Measurements from ENCODE around the gene PRCD.
"Not testable (repeated sequence)": the region's sequence is repeated elsewhere in the genome, so short reads cannot be mapped to it uniquely, and the experiment has no call there.

PRCD gene

DNA sequence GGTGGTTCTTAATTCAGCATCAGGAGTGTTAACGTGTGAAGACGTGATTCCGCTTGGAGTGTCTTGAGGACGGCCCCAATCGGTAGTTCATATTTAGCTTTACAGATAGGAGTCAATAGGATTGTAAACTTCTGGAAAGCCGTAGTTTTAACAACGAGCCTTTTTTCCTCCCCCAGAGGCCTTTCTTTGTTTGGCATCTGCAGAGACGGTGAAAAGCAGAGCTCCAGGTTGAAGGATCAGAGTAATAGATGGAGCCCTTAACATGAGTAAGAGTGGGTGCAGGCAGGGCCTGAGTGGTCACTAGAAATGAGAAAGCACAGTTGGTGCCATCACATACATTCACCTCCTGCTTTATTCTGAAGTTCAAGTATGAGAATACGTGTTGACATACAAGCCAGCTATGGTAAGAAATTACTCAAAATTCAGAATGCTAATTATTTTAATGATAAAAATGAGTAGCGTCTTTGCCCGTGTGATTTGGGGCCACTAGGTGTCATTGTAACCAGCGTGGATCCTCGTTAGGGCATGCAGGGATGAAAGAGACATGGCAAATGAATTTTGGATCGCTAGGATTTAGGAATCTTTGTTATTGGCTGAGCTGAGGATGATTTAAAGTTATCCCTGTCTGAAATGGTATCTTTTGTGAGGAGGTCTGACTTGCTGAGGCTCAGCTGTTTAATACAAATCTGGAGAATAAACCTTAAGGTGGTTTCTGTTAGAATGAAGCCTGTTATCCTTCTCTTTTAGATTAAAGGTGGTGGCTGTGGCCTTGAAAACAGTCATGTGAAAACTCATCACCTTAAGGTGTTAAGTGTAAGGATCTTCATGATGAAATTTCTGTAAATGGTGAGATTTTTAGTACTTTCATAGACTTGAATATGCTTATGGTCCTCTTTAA lies 18.6 kb downstream of the PRCD start:
- DNase-seq = no peak

GRCh38 chr17:76559460-76559859 lies 19.6 kb downstream of the PRCD start:
- DNase-seq = not testable (repeated sequence)

DNA sequence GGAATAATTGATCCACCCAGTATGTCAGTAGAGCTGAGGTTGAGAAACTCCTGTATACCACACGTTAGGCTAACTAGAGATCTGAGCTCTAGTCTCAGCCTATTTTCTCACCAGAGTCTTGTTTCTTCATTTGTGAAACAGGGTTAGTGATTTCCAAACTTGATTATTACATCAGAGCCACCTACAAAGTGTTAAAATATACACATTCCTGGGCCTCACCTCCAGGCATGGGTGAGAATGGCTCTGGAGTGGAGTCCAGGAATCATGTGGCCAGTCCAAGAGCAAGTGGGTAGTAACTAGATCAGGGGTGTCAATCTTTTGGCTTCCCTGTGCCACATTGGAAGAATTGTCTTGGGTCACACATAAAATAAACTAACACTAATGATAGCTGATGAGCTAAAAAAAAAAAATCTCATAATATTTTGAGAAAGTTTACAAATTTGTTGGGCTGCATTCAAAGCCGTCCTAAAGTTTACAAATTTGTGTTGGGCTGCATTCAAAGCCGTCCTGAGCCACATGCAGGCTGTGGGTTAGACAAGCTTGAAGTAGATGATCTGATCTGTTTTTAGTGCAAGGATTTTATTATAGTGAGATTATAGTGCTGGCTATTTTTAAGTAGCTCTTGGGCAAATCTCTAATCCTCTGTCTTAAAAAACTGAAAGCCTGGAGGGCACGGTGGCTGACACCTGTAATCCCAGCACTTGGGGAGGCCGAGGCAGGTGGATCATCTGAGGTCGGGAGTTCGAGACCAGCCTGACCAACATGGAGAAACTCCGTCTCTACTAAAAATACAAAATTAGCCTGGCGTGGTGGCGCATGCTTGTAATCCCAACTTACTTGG lies 20.4 kb downstream of the PRCD start:
- no peak for DNase-seq

- DNase-seq = no peak
Observed at GRCh38 chr17:76560877-76561221, 21.0 kb downstream of the PRCD start.

DNA sequence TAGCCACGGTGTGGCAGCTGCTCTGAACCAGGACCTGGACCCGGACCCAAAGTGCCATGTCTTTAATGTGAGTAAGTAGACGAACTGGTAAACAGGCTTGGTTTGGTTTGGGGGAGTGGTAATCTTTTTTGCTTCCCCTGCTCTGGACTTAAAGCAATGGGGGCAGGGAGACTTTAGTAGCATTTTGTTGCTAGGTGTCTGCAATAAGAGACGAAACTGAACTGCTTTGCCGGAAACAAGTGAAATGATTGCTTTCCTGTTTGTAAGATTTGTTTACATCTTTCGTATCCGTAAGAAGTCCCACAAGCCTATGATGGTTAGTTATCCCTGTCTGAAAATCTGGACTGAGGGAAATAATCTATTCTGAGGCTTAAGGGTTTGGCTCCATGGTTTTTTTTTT lies 21.5 kb downstream of the PRCD start:
- no peak for DNase-seq

GRCh38 chr17:76561799-76562268 lies 22.0 kb downstream of the PRCD start:
- no peak for DNase-seq

- DNase-seq = no peak
Observed at GRCh38 chr17:76562734-76563148, 22.9 kb downstream of the PRCD start.

- DNase-seq = not testable (repeated sequence)
Observed at GRCh38 chr17:76563359-76563758, 23.5 kb downstream of the PRCD start.

DNA sequence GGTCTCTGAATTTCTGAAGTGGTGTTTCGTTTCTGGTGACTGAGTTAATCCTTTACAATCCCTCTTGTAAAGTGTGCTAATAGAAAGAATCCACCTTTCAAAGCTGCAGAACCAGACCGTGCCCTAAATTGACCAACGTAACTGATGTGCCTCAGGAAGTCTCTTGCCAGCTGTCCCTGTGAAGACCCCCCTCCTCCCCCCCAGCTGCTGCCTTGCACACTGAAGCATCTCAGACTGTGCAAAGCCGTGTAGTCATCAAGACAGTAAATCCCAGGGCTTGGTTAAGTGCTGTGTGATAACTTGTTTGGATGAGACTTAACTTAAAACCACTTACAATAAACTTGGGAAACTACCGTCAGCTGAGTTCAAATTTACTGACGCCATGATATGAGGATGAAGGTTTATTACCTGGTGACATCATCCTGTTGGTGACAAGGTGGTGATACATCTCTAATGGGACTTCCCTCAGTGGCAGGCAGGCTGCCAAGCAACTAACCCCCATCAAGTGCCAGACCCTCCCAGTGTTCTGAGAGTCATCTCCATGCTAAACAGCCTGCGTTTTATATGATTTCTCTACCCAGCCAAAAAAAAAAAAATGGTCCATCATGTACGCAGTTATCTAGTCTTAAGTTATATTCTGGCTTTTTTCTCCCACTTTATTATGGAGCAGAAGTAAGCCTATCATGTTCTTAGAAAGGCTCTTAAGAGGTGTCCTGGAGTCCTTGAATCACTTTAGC lies 25.3 kb downstream of the PRCD start:
- DNase-seq = peak in 1 of 2 donors; percentile 49

GRCh38 chr17:76565728-76566612 lies 26.1 kb downstream of the PRCD start:
- DNase-seq = no peak

- no peak for DNase-seq
Observed at GRCh38 chr17:76566613-76566943, 26.7 kb downstream of the PRCD start.

DNA sequence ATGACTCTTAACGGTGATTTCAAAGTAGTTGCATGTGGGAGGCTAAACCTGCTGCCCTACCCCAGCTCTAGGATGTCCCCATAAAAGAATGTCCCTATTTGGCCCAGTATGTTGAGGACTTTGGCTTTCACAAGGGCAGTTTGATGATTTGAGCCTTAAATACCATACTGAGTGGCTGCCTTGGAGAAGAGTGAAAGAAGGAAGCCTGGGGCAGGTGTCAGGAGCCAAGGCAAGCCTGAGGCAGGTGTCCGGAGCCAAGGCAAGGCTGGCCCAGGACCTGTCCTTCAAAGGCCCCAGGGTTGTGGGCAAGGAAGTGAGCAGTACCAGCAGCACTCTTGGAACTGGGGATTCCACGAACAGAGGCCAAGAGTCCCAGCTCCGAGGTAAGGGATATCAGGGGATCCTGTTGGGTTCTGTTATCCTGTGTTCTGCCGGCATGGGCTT lies 27.2 kb downstream of the PRCD start:
- DNase-seq = no peak

GRCh38 chr17:76567634-76568432 lies 28.0 kb downstream of the PRCD start:
- DNase-seq = no peak

DNA sequence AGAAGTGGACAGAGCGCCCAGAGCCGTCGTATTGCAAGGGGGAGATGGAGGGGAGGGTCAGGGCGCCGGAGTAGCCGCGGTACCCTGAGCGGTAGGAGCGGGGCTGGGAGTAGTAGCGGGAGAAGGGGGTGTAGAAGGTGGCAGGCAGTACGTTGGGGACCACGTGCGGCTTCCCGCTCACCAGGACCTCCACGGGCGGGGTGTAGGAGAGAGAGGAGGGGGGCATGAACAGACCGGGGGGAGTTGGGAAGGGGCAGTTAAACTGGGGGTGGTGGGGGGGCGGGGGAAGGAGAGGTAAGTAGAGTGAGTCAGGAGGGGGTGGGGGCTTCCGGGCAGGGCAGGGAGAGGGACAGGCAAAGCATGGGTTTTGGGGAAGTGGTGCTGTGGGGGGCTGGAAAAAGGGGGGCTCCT lies 29.0 kb downstream of the PRCD start:
- DNase-seq = no peak

DNA sequence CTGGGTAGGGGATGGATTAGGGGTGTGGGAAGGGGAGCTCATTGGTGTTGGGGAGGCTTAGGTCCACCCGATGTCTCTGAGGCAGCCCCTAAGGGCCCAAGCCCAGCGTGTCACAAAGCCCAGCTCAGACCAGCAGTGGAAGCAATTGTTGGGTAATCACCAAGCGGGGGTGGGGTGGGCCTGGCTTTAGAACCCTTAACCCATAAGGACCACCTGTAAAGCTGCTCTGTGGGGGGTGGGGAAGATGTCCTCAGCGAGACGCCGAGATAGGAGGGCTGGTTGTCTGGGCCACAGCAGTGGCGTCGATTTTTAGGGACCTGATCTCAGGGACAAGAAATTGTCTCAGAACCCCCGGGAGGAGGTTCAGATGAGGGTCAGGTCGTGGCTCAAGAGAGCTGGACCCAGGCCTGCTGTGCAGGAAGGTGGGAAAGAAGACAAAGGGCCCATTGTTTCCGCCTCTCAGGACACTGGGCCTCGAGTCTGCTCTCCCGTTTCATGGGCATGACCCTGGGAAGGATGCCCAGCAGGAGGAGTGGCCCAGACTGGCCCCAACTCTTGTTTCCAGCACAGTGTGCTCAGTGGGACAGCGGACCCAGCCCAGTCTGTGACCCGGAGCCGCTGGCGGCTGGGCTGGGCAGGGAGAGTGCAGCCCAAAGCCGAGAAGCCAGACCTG lies 29.9 kb downstream of the PRCD start:
- DNase-seq = no peak

DNA sequence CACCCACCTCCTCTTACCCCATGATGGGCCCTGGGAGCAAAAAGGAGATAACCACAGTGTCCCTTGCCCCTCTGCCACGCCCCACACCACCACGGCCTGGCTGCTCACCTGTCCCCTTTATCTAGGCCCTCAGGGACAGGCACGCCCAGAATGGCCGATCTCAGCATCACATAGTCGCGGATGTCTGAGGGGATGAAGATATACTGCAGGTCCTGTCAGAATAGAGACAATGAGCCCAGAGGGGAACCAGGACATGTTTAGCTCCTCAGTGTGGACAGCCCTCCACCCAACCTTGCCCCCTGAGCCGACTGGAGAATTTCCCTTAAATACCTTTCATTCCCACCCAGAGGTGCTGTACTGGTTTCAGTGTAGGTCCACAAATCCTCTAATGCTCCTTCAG lies 30.6 kb downstream of the PRCD start:
- DNase-seq = no peak

GRCh38 chr17:76570877-76571471 lies 31.1 kb downstream of the PRCD start:
- no peak for DNase-seq

DNA sequence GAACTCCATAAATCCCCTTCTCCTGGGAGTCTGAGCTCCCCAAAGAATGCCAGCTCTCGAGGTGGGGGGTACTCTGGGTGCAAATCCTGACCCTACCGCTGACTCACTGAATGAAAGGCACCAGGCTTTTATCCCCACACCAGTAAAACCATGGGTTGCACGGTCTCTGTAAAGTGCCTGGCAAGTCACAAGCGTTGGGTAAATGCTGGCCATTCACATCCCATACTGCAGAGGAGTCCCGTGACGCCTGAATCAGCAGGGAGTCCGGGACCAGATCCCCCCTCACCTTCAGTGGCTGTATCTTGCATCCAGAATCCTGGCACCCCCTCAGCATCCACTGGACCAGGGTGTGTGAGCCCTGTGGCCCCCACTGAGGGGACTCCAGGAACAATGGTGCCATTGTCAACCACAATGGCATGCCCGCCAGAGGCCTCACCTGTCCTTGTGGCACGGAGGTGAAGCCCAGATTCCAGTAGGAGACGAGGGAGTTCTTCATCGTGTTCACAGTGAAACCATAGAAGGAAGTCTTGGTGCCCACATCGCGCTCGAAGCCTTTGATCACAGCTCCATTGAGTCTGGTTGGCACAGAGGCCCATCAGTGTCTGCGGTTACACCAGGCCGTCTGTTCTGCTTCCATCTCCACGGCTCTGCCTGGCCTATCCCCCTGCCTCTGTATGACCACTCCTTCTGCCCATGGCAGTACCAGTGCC lies 32.5 kb downstream of the PRCD start:
- no peak for DNase-seq

DNA sequence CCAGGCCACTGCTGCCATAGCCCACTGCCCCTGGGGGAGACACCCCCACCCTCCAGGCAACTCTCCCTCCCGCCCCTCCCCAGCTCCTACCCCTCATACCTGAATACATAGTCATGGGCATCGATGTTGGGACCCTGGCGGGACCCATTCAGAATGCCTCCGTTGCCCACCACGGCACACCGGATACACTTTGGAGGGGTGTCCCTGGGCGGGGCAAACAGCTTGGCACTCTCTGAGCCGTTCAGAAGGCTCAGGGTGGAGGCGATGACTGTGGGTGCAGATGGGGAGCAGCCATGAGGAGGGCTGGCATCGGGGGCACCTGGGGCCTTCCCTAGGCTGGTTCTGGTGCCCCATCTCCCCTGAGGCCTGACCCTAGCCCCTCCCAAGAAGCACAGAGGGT lies 33.3 kb downstream of the PRCD start:
- no peak for DNase-seq

- no peak for DNase-seq
Observed at GRCh38 chr17:76574166-76574565, 34.3 kb downstream of the PRCD start.
